WERI-Rb-1 (cell line): ENCODE data around the gene ADARB2.

Source experiments
- DNase-seq: peaks from one replicate; pipeline ENCODE4 v3.0.0-alpha.2; 2020
- H3K27ac ChIP-seq: fragments of 250-450 bp; sonication (Bioruptor Pico); 2 replicates; pipeline ENCODE4 v1.5.1; 2020; ENCODE audit warnings: mild to moderate bottlenecking, moderate library complexity
- H3K27me3 ChIP-seq: fragments of 250-450 bp; sonication (Bioruptor Pico); 2 replicates; pipeline ENCODE4 v1.5.1; 2021; ENCODE audit warnings: mild to moderate bottlenecking, low read depth, moderate library complexity; ENCODE audit not compliant: insufficient read depth, severe bottlenecking
- H3K36me3 ChIP-seq: fragments of 250-450 bp; sonication (Bioruptor Pico); 2 replicates; pipeline ENCODE4 v1.5.1; 2020; ENCODE audit warnings: mild to moderate bottlenecking, moderate library complexity
- H3K4me3 ChIP-seq: 2 replicates; pipeline ENCODE4 v1.5.1; 2011; ENCODE audit warnings: low read depth, mild to moderate bottlenecking, control low read depth, low read length
- H3K9me3 ChIP-seq: fragments of 250-450 bp; sonication (Bioruptor Pico); 2 replicates; pipeline ENCODE4 v1.5.1; 2021; ENCODE audit warnings: mild to moderate bottlenecking, moderate library complexity; ENCODE audit not compliant: severe bottlenecking
- CTCF ChIP-seq: IDR thresholded peaks from 2 replicates; pipeline ENCODE4 v1.5.1; 2011; ENCODE audit warnings: low read depth, mild to moderate bottlenecking, control low read depth, inconsistent platforms, low read length

Gene ADARB2

DNA sequence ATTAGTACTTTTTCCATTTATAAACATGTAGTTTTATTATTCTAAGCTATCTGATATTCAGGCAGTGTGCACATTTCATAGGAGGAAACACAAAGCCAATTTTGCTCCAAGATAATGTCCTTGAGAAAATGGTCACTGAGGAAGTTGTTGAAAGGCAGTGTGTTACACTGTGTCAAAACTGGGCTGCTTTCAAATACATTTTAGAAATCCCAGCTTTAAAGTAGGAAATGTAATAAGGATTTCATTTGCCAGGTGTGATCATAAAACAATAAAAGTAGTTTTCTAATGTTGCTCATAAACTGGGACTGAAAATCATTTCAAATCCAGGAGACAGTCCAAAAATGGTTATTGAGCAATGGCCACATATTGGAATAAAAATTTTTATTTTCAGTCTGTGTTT is 601.1 kb downstream of the ADARB2 start:
- H3K27me3 ChIP-seq, result no peaks in the 10 kb centered on the region
- no peak for TF ChIP-seq CTCF
- H3K4me3 ChIP-seq, result no peak overlapping the region
- no peak for DNase-seq
- no peaks in the 10 kb centered on the region for H3K9me3 ChIP-seq
- no peak overlapping the region for H3K27ac ChIP-seq
- no peaks in the 10 kb centered on the region for H3K36me3 ChIP-seq

DNA sequence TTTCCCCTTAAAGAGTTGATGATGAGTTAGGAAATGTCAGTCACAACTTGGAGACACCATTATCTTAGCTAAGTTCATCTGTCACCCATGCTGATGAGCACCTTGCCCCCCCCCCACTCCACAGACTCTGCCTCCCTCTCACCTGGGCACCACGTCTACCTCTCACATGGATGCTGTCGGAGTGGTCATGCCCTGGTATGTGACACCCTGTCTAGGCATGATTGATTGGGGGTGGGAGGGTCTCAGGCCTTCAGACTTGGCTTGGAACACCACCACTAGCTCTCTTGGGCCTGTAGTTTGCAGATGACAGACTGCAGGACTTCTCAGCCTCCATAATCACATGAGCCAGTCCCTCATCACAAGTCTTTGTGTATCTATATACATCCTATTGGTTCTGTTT is 603.2 kb downstream of the ADARB2 start:
- Histone ChIP-seq H3K27ac (no peak overlapping the region), H3K36me3 (no peaks in the 10 kb centered on the region), H3K4me3 (no peak overlapping the region), H3K27me3 (no peaks in the 10 kb centered on the region), H3K9me3 (no peaks in the 10 kb centered on the region)
- DNase-seq, result no peak
- TF ChIP-seq CTCF, result no peak

- H3K36me3 ChIP-seq, result no peaks in the 10 kb centered on the region
- DNase-seq, result no peak
- no peak overlapping the region for H3K4me3 ChIP-seq
- H3K27me3 ChIP-seq, result no peaks in the 10 kb centered on the region
- no peak for TF ChIP-seq CTCF
- H3K27ac ChIP-seq, result no peak overlapping the region
- no peaks in the 10 kb centered on the region for H3K9me3 ChIP-seq
Observed at GRCh38 chr10:1133495-1134045, 603.8 kb downstream of the ADARB2 start.

- Histone ChIP-seq H3K27me3 (no peaks in the 10 kb centered on the region), H3K27ac (no peak overlapping the region), H3K9me3 (no peaks in the 10 kb centered on the region), H3K4me3 (no peak overlapping the region), H3K36me3 (no peaks in the 10 kb centered on the region)
- no peak for DNase-seq
- no peak for TF ChIP-seq CTCF
Observed at GRCh38 chr10:1132584-1132983, 604.7 kb downstream of the ADARB2 start.

GRCh38 chr10:1130995-1131790 is 606.1 kb downstream of the ADARB2 start:
- Histone ChIP-seq H3K4me3 (no peak overlapping the region), H3K27me3 (no peaks in the 10 kb centered on the region), H3K9me3 (no peaks in the 10 kb centered on the region), H3K36me3 (no peaks in the 10 kb centered on the region), H3K27ac (no peak overlapping the region)
- DNase-seq, result no peak
- no peak for TF ChIP-seq CTCF
